GM12873 (cell line): Measurements from ENCODE around the gene PPP1R1C.
A peak's percentile ranks its signal among the peaks of the same experiment; 100 is the strongest.

Experiments used
- TF ChIP-seq, protein P1 (sequence below): IDR thresholded peaks from 2 replicates; pipeline ENCODE4 v1.5.1; 2012; ENCODE audit warnings: low read depth, mild to moderate bottlenecking, moderate library complexity, low read length, control low read depth; ENCODE audit not compliant: insufficient read depth; ENCODE audit errors: missing control alignments

The PPP1R1C gene

DNA sequence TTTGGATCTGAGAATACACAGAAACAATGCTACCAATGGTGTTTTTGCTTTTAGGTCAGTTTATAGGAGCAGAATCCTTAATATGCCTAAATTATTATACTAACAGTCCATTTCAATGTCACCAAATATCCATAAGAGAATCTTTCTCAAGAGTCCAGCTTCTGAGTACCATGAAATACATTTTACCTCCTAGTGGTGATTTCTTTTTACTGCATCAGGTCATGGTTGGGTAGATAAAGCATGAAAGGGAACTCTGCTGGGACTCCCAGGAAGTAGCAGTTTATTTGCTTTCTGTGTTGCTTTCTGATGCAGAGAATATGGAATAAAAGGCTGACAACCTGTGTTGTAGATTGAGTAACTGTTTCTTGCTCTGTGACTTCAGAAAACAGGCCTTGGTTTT, 115.6 kb downstream of the PPP1R1C start:
- TF ChIP-seq, protein P1, sequence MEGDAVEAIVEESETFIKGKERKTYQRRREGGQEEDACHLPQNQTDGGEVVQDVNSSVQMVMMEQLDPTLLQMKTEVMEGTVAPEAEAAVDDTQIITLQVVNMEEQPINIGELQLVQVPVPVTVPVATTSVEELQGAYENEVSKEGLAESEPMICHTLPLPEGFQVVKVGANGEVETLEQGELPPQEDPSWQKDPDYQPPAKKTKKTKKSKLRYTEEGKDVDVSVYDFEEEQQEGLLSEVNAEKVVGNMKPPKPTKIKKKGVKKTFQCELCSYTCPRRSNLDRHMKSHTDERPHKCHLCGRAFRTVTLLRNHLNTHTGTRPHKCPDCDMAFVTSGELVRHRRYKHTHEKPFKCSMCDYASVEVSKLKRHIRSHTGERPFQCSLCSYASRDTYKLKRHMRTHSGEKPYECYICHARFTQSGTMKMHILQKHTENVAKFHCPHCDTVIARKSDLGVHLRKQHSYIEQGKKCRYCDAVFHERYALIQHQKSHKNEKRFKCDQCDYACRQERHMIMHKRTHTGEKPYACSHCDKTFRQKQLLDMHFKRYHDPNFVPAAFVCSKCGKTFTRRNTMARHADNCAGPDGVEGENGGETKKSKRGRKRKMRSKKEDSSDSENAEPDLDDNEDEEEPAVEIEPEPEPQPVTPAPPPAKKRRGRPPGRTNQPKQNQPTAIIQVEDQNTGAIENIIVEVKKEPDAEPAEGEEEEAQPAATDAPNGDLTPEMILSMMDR, result peak; percentile 28

DNA sequence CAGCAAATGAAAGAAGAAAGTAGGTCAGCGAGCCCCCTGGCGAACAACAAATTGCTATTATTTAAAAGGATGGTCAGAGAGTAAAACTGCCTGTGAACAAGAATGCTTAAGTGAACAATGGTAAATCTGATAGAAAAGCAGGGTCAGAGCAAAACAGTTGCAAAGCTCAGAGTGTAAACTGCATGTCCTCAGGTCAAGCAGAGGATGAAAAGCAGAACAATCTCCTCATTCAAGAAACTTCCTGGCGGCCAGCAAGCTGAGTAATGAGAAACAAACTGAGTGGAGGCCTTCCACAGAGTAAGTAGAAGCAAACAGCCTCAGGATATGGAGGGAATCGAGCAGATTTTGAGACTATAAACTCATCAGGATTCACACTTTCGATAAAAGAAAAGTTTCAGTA, 117.9 kb downstream of the PPP1R1C start:
- TF ChIP-seq, protein P1, result no peak

DNA sequence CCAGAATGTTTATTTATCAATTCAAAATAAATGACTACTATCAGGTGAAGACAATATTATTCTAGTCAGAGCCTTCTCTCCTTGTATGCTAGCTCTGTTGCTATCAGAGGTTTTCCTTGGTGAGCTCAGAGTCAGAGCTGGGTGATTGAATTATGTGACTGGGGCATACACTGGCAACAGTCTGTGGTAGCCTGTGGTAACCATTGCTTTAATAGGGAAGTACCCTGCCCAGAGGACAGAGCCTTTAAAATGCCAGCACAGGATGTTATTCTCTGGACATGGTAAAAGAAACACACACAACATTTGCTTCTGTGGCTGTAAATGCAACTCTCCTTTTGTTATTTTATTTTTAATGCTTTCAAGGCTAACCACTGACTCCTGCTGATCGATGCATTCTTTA, 124.7 kb downstream of the PPP1R1C start:
- TF ChIP-seq, protein P1, result no peak

DNA sequence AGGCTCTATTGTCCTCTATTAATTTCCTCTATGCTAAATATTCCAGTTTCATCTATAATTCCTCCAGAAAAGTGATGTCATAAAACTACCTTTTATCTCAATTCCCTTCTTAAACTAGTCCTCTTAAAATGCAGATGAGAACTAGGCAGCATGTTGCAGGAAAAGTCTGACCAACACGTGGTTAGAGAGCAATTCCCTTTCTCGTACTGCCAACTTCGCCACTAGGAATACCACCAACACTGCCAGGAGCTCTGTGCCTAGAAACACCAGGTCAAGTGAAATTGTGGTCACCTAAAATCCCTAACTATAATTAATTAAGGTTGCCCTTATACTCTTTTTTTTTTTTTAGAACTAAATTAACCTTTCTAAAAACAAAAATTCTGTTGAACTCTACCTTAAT, 127.7 kb downstream of the PPP1R1C start:
- TF ChIP-seq, protein P1, result no peak

DNA sequence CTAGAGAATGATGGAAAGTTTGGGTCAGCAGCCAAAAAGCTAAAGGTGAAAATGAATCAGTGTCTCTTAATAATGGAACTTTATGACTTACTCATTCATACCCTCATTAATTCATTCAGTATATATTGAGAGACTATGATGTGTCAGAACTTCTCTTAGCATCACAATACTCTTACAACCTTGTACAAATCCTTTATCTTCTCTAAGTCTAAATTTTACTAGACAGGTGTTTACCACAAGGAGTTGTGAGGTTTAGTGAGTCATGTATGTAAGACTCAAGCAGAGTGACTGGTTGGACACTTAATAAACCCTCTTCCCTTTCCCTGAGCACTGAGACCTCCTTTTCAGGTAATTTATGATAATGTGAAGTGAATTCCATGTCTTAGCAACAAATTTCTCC, 129.6 kb downstream of the PPP1R1C start:
- TF ChIP-seq, protein P1, result no peak

DNA sequence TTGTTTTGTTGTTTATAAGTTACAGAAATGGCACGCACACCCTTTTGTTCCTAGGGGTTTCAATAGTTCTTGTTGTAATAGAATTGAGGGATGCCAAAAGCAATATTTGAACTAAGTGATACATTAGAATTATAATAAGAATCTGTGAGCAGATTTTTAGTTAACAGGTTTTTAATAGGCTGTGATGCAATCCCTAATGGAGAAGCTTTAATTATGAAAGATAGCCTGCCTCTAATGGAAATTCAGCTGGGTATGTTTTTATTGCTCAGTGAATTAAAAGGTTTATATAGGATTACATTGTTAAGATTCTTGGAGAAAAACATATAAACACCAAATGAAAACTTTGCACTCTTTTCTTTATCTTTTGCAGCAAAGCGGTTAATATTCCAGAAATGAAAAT, 131.1 kb downstream of the PPP1R1C start:
- TF ChIP-seq, protein P1, result no peak

DNA sequence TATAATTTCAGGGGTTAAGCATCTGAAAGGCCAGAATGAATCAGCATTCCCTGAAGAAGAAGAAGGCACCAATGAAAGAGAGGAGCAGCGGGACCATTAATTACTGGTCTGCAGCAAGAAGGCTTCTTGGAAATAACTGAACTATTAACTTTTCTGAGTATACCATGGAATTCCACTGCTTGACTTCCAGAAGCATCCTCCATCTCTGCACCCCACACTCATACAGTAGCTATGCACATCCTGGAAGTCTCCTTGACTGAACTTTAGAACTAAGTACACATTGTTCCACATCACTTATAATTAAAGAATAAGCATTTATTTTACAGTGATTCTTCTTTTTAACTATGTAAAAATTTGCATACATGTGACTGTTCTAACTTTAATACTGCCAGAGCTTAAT, 131.5 kb downstream of the PPP1R1C start:
- TF ChIP-seq, protein P1, result no peak
